NCI-H460 (cell line): ENCODE data around the gene POC5. TPM values are rescaled to one million over a fixed set of nuclear protein-coding genes. Genes with fewer than 3 reads are reported as not detected.
"Not testable (repeated sequence)": the region's sequence is repeated elsewhere in the genome, so short reads cannot be mapped to it uniquely, and the experiment has no call there.

Experiments
- DNase-seq: peaks from one replicate; pipeline ENCODE4 v3.0.0-alpha.2; 2016; ENCODE audit warnings: low read depth; ENCODE audit errors: extremely low read depth
- polyA plus RNA-seq: library from polyadenylated mRNA; depleted of rRNA; stranded (reverse); fragments of >200 nt; gene quantifications from 2 replicates; pipeline ENCODE4 v1.2.3, GENCODE V29; 2014; cell fraction: nucleus; rRNA removed
- total RNA-seq: library from RNA; depleted of rRNA; stranded (reverse); fragments of >200 nt; shearing (Covaris generic); gene quantifications from 2 replicates; pipeline ENCODE4 v1.2.3, GENCODE V29; 2014; rRNA removed

The POC5 gene, protein sequence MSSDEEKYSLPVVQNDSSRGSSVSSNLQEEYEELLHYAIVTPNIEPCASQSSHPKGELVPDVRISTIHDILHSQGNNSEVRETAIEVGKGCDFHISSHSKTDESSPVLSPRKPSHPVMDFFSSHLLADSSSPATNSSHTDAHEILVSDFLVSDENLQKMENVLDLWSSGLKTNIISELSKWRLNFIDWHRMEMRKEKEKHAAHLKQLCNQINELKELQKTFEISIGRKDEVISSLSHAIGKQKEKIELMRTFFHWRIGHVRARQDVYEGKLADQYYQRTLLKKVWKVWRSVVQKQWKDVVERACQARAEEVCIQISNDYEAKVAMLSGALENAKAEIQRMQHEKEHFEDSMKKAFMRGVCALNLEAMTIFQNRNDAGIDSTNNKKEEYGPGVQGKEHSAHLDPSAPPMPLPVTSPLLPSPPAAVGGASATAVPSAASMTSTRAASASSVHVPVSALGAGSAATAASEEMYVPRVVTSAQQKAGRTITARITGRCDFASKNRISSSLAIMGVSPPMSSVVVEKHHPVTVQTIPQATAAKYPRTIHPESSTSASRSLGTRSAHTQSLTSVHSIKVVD
- 30.1 and 31.2 TPM in 2 replicates for total RNA-seq
- 33.7 and 57.3 TPM in 2 replicates for polyA plus RNA-seq

DNA sequence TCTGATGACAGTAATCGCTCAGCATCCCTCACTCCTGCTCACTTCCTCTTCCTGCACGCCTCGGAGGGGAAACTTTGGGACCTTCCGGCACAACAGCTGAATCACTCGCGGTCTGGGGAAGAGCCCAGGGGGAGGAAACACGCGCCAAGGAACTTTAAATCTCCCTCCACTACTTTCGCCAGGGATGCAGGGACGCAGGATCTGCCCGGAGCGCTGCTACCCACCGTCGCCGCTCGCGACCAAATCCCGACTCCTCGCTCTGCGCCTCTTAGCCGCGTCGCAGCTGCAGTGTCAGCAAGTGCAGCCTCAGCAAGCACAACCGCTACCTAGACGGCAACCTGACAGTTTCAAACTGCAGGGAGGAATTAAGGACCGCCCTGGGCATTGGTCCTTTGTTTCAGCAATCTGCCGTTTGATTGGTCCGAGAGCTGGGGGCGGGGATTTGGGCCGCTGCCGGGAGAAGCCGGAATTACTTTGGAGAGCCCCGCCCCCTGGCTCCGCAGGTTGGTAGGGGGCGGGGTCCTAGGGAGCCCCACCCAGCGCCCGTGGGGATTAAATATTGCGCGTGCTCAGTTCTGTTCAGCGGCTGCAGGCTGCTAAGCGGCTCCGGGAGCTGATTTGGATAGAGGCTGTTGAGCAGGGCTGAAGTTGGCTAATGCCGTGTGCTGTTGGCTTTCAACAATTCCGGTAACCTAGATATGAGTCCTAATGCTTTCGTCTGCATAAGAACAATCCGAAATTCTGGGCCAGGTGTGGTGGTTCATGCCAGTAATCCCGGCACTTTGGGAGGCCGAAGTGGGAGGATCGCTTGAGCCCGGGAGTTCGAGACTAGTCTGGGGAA lies at the start of gene POC5:
POC5 (minus strand) TSS at position 356 of the 841 bp plus-strand sequence. CDS start 4,500 bp downstream, outside the sequence.
- peak; percentile 98 for DNase-seq

DNA sequence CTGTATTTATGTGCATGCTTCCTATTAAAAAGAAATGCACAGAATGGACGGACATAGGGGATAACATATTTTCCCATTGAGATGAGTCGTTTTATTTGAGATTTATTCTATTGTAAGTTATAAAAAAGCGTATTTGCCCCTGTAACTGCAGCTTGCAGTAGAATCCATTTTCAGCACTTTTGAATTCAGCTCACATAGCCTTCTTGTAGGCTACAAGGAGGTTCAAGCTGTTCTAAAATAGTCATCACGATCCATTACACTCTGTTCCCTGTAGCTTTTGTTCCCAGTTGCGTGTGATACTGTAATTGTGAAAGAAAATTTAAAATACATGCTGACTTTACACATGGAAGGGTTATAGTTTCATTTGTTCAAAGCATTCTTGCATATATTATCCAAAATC lies 40.9 kb upstream of the POC5 start:
- no peak for DNase-seq

DNA sequence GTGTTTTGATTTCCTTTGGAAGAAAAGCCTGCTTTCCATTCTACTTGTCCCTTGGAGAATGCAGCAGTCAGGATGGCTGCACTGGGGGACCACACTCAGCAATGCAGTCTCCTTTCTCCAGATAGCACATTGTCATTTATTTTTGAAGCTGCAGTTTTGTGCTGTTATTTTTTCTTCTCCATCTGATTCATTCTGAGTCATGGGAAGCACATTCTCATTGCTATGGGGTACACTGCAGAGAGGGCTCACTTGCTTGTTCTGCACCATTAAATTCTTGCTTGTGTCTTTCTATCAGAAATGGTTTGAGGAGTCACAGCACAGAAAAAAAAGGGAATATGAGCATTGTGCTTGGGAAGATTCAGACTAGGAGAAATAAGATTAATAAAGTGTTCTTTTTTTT lies 39.7 kb upstream of the POC5 start:
- DNase-seq, result no peak

GRCh38 chr5:75756211-75756610 lies 39.0 kb upstream of the POC5 start:
- no peak for DNase-seq

DNA sequence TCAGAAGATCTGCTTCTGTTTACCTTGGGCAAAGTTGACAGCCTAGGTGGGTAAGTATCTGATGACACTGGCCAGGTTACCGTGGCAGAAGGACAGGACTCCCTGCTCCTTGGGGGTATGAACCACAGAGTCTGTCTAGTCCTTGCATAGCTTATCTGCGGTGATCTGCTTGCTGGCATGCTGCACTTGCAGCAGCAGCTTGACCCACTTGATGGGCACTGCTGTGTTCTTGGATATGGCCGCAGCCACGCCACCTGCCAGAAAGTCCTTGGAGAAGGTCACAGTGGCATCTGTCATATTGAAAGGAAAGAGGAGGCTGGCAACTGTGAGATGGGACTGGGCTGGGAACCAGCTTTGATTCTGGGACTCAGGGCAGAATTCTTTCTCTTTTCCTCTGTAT lies 35.9 kb upstream of the POC5 start:
- DNase-seq, result no peak

DNA sequence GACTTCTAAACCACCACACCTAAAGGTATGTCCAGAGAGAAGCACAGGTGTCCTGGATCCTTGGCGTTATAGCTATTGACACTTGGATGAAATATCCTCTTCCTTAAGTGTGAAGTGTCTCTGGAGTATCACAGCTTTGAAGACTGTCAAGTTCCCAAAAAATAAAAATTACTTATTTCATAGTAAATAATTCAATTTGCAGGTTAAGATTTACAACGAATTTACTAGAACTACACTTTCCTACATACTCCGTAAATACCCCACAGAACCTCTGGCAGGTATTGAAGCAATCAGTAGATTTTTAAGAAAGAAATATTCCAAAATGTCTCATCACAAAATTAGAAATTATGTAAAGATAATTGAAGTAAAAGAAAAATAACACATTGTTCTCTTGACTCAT lies 27.1 kb upstream of the POC5 start:
- no peak for DNase-seq

- no peak for DNase-seq
Measured at GRCh38 chr5:75736273-75736672, 19.0 kb upstream of the POC5 start.

DNA sequence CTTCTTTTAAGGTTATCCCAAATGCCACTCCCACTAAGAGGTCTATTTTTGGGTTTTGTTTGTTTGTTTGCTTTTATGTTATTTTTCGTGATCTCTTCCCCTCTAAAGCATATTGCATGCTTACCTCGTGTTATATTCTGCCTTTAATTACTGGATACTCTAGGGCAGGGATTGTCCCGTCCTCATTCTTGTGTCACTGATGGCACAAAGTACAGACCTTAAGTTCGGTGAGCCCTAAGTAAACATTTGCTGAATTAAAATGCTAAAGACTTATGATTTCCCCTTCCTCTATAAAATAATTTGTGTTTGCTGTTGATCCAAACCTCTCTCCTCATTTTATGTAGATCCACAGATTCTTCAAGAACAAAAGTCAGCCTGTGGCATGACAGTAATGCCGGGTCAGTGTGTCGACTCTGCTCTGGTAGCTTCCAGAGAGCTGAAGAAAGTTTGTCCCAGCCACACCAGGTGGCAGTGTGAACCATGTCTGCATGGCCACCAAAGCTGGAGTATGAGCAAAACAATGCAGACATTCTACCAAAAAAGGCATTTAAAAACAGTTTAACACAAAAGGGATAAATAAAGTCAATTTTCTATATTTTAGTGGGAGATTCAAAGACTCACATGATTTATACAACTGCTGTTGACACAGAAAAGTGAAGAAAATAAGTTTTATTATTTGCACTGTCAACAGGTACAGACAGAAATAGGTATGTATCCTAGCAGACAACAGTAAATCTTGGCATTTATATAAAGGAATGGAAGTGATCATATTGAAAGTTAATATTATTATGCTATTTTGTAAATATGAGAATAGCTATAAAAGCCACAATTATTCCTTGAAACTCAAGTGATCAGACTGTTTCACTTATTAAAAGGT lies 17.9 kb upstream of the POC5 start:
- peak; percentile 46 for DNase-seq

DNA sequence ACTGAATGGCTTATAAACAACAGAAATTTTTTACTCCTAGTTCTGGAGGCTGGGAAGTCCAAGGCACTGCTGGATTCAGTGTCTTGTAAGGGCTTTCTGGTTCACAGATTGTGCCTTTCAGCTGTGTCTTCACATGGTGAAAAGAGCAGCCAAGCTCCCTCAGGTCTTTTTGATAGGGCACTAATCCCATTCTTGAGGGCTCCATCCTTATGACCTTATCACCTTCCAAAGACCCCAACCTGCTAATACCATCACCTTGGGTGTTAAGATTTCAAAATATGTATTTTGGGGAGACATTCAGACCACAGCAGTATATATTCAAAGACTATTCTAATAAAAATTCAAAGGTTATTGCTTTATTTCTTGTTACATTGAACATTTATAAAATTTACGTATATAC lies 16.5 kb upstream of the POC5 start:
- DNase-seq, result no peak

- not testable (repeated sequence) for DNase-seq
Measured at GRCh38 chr5:75731515-75731914, 14.3 kb upstream of the POC5 start.

GRCh38 chr5:75729321-75729720 lies 12.1 kb upstream of the POC5 start:
- no peak for DNase-seq

- DNase-seq, result no peak
Measured at GRCh38 chr5:75727931-75728330, 10.7 kb upstream of the POC5 start.

DNA sequence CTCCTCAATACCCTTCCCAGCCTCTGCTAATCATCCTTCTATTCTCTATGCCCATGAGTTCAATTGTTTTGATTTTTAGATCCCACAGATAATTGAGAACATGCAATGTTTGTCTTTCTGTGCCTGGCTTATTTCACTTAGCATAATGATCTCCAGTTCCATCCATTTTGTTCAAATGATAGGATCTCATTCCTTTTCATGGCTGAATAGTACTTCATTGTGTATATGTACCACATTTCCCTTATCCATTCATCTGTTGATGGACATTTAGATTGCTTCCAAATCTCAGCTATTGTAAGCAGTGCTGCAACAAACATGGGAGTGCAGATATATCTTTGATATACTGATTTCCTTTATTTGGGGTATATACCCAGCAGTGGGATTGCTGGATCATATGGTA lies 9.0 kb upstream of the POC5 start:
- not testable (repeated sequence) for DNase-seq

GRCh38 chr5:75723378-75723777 lies 6.1 kb upstream of the POC5 start:
- no peak for DNase-seq

DNA sequence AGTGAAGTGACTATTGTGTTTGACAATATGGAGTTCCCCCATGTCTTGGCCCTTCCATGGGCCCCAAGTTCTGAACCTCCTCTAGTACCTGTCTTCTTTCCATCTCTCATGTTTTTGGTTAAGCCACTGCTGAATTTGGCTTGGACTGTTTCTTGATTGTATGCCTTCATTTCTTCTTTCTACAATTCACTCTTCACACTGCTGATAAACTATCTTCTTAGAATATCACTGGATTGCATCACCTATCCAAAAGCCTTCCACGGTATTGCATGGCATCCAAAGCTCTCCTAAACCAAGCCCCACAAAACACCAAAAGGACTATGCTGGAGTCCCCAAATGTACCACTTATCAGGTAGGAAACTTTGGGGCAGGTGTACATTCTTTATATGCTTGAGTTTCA lies 4.3 kb upstream of the POC5 start:
- DNase-seq, result no peak

DNA sequence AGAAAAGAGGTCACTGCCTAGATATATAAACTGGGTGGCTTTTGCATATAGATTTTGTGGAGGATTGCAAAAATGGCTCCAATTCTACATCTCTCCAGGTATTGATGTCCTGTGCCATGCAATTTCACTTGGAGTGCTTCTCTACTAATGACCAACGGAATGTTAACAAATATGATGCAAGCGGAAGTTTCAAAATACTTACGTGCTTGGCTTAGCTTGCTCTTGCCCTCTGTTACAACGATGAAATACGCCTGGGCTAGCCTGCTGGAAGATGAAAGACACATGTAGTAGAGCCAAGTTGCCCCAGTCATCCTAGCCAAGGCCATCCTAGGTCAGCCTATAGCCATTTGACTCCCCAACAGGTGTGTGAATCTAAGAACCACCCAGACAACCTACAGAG lies 3.6 kb upstream of the POC5 start:
- DNase-seq, result peak; percentile 17

DNA sequence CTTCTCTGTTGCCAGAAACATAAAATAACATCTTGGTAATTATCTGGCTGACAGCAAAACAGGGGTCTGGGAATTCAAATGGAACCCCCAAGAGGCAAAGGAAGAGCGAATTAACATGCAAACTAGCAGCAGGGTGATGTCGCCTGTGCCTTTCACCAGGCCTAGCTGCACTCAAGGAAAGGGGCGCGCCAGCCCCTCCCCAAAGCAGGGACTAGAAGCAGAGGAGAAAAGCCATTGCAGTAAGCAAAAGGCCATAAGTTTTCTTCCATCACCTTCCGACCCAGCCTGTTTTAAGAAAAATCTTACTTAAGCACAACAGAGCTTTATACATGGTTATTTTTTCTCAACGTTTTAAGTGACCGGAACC lies 539 bp downstream of the POC5 start:
- no peak for DNase-seq

GRCh38 chr5:75712091-75712490 lies 5.1 kb downstream of the POC5 start:
- DNase-seq, result no peak

DNA sequence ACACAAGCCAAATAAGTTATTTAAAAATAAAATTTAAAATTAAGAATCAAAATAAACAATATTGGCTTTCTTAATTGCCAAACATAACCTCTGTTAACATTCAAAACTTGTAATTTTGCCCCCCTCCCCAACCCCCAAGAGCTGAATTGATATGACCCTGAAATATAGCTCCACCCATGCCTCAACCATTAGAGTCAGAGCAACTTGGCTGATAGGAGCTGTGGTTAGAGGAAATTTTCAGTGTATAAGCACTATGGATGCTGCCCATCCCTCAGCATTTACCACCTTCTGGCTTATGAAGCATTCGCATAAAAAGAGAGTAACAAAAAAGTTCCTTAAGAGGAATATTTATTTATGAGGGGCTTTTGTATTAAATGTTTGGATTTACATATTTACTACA lies 6.1 kb downstream of the POC5 start:
- no peak for DNase-seq

GRCh38 chr5:75710637-75711036 lies 6.6 kb downstream of the POC5 start:
- no peak for DNase-seq
